ENCODE data around the gene REXO1. TPM values are rescaled to one million over a fixed set of nuclear protein-coding genes. Genes with fewer than 3 reads are reported as not detected.
A peak's percentile ranks its signal among the peaks of the same experiment; 100 is the strongest.

The REXO1 gene
- total RNA-seq, 3 donors from 2014 or later (not counting 1 experiment from before 2014, with no cell fraction given), result 90.7 to 91.7 (median 91.5) TPM

DNA sequence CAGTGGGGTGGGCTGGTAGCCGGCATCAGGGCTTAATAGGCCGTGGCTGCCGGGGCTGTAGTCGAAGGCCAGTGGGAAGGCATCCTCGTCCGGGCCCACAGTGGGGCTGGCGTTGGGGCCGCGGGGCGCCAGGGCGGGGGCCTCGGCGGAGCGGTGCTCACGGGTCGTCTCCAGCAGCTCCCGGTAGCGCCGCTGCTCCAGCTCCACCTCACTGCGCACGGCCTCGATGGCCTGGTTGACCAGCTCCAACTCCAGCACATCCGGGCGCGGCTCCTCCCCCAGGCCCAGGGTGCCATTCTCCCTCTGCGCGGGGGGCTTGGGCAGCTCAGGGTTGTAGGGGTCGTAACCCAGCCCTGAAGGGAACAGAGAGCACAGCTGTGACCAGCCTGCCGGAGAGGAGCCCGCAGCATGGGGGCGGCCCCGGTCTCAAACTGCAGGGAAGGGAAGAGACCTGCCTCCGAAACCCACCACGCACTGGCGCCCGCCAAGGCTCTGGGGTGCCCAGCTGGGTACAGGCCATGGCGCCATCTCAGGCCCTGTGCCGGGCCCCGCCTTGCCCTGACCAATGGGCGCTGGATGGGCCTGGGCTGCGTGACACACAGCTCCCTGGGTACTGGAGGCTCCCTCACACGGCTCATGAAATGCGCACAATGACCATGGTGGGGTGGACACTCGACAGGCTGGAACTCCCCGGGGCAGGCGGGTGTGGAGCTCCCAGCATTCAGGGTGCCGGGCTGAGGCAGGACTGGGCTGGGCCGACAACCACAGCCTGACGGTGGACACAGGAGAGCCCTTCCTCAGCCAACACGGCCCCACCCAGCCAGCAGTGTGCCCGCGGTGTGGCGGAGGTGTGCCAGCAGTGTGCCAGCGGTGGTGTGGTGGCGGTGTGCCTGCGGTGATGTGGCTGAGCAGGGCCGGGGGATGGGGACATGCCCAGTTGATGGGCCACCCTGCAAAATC is 19.7 kb downstream of the REXO1 start:
- intact Hi-C loops (cut with micrococcal nuclease), result loop anchor here (10.0 kb wide), 1 partner anchor 284 kb away; no protein-coding TSS in a partner anchor
- WGBS (ENCODE audit: insufficient coverage), result 95% methylated on average over 57 of the region's 57 CpGs
- Histone ChIP-seq H3K4me1 (ENCODE audit: control insufficient read depth, insufficient read depth, low read length) (peaks cover 9% of the 10 kb centered on the region), H3K4me3 (ENCODE audit: low read length) (no peak overlapping the region), H3K9me3 (ENCODE audit: control insufficient read depth, insufficient read depth, low read length) (no peaks in the 10 kb centered on the region), H3K27me3 (ENCODE audit: control insufficient read depth, insufficient read depth, low read length) (no peaks in the 10 kb centered on the region), H3K27ac (ENCODE audit: low read length) (no peak overlapping the region), H3K36me3 (ENCODE audit: control insufficient read depth, insufficient read depth, low read length) (peaks cover 23% of the 10 kb centered on the region)
- ATAC-seq (no peak), DNase-seq (no peak)
- no peaks in the 10 kb centered on the region for H3K36me3 Mint-ChIP-seq
- no peak overlapping the region for H3K4me3 Mint-ChIP-seq
- H3K9me3 Mint-ChIP-seq, result no peaks in the 10 kb centered on the region
- TF ChIP-seq, protein P1, sequence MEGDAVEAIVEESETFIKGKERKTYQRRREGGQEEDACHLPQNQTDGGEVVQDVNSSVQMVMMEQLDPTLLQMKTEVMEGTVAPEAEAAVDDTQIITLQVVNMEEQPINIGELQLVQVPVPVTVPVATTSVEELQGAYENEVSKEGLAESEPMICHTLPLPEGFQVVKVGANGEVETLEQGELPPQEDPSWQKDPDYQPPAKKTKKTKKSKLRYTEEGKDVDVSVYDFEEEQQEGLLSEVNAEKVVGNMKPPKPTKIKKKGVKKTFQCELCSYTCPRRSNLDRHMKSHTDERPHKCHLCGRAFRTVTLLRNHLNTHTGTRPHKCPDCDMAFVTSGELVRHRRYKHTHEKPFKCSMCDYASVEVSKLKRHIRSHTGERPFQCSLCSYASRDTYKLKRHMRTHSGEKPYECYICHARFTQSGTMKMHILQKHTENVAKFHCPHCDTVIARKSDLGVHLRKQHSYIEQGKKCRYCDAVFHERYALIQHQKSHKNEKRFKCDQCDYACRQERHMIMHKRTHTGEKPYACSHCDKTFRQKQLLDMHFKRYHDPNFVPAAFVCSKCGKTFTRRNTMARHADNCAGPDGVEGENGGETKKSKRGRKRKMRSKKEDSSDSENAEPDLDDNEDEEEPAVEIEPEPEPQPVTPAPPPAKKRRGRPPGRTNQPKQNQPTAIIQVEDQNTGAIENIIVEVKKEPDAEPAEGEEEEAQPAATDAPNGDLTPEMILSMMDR (IDR thresholded peaks at IDR 0.05), result no peak
- H3K4me1 Mint-ChIP-seq, result peaks cover 4 to 14% of the 10 kb centered on the region in 2 donors
- H3K27ac Mint-ChIP-seq, result no peak overlapping the region
- no peaks in the 10 kb centered on the region for H3K27me3 Mint-ChIP-seq (ENCODE audit: low read depth in 2 of 2)

DNA sequence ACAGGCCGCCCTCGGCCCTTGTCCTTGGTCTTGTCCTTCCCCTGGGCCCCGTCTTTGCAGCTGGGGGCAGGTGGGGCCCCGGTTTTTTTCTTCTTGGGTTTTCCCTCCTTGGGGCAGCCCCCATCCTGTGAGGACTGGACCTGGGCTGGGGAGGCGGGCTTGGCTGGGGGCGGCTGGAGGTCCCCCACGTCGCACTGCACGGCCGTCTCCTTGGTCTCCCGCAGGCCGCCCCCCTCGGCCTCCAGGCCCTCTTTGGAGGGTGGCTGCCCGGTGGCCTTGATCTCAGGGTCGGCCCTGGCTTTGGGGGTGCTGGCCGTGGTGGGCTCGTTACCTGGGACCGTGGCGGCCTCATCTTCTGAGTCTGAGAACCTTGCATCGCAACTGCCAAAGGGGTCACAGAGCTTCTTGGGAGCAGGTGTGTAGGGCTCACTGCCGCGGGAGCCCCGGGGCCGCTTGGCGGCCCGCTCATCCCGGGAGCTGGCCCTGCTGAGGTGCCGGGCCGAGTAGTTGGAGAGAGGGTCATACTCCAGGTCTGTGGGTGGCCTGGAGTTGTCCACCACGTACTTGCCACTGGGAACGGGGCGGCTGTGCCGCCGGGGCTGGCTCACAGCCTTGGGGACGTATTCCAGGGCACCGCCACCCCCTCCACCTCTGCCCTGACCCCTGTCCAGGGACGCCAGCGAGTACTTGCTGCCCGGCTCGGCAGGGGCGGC is 20.6 kb downstream of the REXO1 start:
- H3K4me3 ChIP-seq (ENCODE audit: low read length), result no peak overlapping the region
- DNase-seq (no peak), ATAC-seq (no peak)
- TF ChIP-seq, protein P1 (IDR thresholded peaks at IDR 0.05), result no peak
- no peaks in the 10 kb centered on the region for H3K9me3 Mint-ChIP-seq
- no peaks in the 10 kb centered on the region for H3K27me3 Mint-ChIP-seq (ENCODE audit: low read depth in 2 of 2)
- H3K9me3 ChIP-seq (ENCODE audit: control insufficient read depth, insufficient read depth, low read length), result no peaks in the 10 kb centered on the region
- H3K4me1 ChIP-seq (ENCODE audit: control insufficient read depth, insufficient read depth, low read length), result peaks cover 9% of the 10 kb centered on the region
- H3K4me1 Mint-ChIP-seq, result peaks cover 4 to 9% of the 10 kb centered on the region in 2 donors
- intact Hi-C loops (cut with micrococcal nuclease), result loop anchor here (10.0 kb wide), 1 partner anchor 283 kb away; no protein-coding TSS in a partner anchor
- WGBS (ENCODE audit: insufficient coverage), result 95% methylated on average over 41 of the region's 41 CpGs
- H3K36me3 ChIP-seq (ENCODE audit: control insufficient read depth, insufficient read depth, low read length), result peaks cover 31% of the 10 kb centered on the region
- no peak overlapping the region for H3K27ac Mint-ChIP-seq
- no peaks in the 10 kb centered on the region for H3K36me3 Mint-ChIP-seq
- no peak overlapping the region for H3K27ac ChIP-seq (ENCODE audit: low read length)
- peak overlapping the region; percentile 49 for H3K4me3 Mint-ChIP-seq
- no peaks in the 10 kb centered on the region for H3K27me3 ChIP-seq (ENCODE audit: control insufficient read depth, insufficient read depth, low read length)

DNA sequence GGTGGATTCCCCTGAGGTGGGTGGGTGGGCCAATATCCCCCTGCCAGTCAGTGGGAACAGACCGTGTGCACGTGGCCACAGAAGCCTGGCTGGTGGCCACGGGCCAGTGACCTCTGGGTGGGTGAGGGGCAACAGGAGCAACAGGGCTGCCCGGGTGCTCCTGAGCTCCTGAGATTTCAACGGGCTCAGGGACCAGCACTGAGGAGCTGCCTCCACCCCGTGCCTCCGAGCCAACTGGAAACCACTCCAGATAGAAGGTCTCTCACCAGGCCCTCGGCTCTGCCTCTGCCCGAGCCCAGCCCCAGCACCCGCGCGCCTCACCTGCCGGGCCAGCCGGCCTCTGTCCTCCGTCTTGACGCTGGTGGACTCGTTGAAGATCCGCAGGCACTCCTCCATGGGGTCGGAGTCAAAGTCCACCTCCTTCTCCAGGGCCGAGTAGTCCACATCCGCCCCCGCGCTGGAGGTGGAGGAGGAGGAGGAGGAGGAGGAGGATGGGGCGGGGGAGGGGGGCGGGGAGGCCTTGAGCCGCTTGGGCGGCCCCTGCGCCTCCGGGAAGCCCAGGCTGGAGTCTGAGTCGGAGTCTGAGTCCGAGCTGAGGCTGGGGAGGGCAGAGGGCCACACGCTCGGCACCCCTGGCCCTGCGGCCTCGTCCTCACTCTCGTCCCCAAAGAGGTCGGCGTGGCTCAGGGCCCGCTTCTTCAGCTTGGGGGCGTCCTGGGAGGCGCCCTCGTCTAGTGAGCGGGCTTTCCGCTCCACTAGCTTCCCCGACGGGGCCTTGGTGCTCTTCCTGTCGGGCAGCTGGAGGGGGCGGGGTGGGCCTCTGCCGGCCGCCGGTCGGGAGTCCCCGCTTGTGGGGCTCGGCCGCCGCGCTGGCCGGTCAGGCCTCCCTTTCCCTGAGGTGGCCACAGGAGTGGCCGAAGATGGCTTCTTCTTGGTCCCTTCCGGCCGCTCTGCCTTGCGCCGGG is 21.4 kb downstream of the REXO1 start:
- H3K27me3 ChIP-seq (ENCODE audit: control insufficient read depth, insufficient read depth, low read length), result no peaks in the 10 kb centered on the region
- Mint-ChIP-seq H3K4me1 (peaks cover 4 to 9% of the 10 kb centered on the region in 2 donors), H3K27ac (no peak overlapping the region), H3K4me3 (no peak overlapping the region), H3K9me3 (no peaks in the 10 kb centered on the region), H3K36me3 (no peaks in the 10 kb centered on the region), H3K27me3 (ENCODE audit: low read depth in 2 of 2) (no peaks in the 10 kb centered on the region)
- H3K4me3 ChIP-seq (ENCODE audit: low read length), result no peak overlapping the region
- WGBS (ENCODE audit: insufficient coverage), result 89% methylated on average over 62 of the region's 63 CpGs
- ATAC-seq (peak in 1 of 3 donors; percentile 7), DNase-seq (no peak)
- H3K9me3 ChIP-seq (ENCODE audit: control insufficient read depth, insufficient read depth, low read length), result no peaks in the 10 kb centered on the region
- peaks cover 9% of the 10 kb centered on the region for H3K4me1 ChIP-seq (ENCODE audit: control insufficient read depth, insufficient read depth, low read length)
- intact Hi-C loops (cut with micrococcal nuclease), result loop anchor here (10.0 kb wide), 1 partner anchor 282 kb away; no protein-coding TSS in a partner anchor
- no peak overlapping the region for H3K27ac ChIP-seq (ENCODE audit: low read length)
- TF ChIP-seq, protein P1 (IDR thresholded peaks at IDR 0.05), result no peak
- peaks cover 39% of the 10 kb centered on the region for H3K36me3 ChIP-seq (ENCODE audit: control insufficient read depth, insufficient read depth, low read length)
